ENCODE measurements around the gene CSPG4.
A peak's percentile ranks its signal among the peaks of the same experiment; 100 is the strongest.
"Not testable (repeated sequence)": the region's sequence is repeated elsewhere in the genome, so short reads cannot be mapped to it uniquely, and the experiment has no call there.

The CSPG4 gene

DNA sequence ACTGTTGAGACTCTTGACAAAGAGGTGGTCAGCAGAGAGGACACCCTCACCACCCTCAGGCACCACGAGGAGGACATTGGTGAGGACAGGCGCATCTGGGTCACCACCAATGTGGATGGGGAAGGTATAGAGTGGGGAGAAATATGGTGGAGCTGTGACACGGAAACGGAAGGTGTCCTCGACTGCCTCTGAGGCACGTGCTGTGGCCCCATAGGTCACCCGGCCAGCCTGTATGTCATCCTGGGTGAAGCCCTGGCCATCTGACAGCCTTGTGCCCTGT is 24.4 kb downstream of the CSPG4 start:
- DNase-seq (ENCODE audit: low spot score), result no peak

GRCh38 chr15:75687486-75688277 is 25.0 kb downstream of the CSPG4 start:
- DNase-seq (ENCODE audit: low spot score), result no peak

DNA sequence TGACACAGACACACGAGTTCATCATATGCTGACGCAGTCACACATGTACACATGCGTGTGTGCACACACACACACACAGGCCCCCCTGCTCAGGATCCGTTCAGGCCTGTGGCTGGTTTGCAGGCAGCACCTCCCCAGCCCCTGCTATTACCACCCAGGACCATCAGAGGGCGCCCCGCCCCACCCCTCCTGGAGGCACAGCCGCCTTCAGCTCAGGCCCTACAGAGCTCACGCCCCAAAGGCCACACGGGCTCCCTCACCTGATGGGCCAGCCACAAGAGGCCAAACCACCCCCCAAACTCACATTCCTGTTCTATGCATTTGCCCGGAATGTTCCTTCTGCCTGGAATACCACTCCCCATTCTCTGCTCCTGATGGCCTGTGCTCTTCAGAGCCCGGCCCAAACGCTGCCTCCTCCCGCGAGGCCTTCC is 26.4 kb downstream of the CSPG4 start:
- DNase-seq (ENCODE audit: low spot score), result peak; percentile 29

GRCh38 chr15:75685195-75685594 is 27.5 kb downstream of the CSPG4 start:
- no peak for DNase-seq (ENCODE audit: low spot score)

GRCh38 chr15:75684648-75685047 is 28.0 kb downstream of the CSPG4 start:
- no peak for DNase-seq (ENCODE audit: low spot score)

GRCh38 chr15:75683646-75684312 is 28.9 kb downstream of the CSPG4 start:
- DNase-seq (ENCODE audit: low spot score), result peak; percentile 27

- DNase-seq (ENCODE audit: low spot score), result no peak
Measured at GRCh38 chr15:75682181-75683135, 30.2 kb downstream of the CSPG4 start.

GRCh38 chr15:75680007-75680789 is 32.5 kb downstream of the CSPG4 start:
- no peak for DNase-seq (ENCODE audit: low spot score)

DNA sequence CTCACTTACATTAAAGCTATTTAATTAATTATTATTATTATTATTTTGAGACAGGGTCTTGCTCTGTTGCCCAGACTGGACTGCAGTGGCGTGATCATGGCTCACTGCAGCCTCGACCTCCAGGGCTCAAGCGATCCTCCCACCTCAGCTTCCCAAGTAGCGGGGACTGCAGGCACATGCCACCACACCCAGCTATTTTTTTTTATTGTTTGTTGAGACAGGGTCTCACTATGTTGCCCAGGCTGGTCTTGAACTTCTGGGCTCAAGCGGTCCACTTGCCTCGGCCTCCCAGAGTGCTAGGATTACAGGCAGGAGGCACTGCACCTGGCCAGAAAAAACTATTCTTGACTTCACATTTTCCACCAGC is 34.3 kb downstream of the CSPG4 start:
- DNase-seq (ENCODE audit: low spot score), result not testable (repeated sequence)

DNA sequence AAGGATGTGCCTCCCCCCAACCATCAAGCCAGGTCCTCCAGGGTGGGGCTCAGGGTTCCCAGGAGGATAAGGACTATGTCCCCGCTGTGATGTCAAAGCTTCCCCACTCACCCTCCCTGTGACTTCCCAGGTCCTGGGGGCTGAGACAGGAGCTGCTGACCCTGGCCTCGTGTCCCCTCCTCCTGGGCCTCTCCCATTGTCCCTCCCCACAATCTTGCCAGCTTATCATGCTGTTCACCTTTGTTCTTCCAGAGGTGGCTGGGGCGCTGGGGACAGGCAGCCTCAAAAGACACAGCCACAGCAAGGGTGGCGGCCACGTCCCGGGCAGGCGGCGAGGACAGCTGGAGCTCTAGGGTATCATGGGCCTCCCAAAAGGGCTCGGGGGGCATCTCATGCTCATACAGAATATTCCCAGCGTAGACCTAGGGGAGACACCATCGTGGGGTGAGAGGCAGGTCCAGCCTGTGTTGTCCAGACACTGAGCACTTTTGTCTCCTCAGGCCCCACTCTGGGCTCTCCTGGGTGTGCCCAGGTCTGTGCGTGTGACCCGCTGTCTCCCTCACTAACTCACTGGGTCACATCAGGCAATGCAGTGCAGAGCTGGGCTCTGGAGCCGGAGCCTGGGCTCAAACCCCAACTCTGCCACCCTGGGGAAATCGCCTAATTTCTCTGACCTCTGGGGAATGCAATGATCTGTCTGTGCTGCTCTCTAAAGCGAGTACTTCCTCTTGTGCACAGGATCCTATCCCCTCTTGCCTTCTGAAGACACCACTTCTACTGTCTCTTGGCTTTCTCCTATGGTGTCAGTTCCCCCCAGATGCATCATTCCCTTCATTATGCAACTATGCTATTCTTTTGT is 35.0 kb downstream of the CSPG4 start:
- DNase-seq (ENCODE audit: low spot score), result no peak

DNA sequence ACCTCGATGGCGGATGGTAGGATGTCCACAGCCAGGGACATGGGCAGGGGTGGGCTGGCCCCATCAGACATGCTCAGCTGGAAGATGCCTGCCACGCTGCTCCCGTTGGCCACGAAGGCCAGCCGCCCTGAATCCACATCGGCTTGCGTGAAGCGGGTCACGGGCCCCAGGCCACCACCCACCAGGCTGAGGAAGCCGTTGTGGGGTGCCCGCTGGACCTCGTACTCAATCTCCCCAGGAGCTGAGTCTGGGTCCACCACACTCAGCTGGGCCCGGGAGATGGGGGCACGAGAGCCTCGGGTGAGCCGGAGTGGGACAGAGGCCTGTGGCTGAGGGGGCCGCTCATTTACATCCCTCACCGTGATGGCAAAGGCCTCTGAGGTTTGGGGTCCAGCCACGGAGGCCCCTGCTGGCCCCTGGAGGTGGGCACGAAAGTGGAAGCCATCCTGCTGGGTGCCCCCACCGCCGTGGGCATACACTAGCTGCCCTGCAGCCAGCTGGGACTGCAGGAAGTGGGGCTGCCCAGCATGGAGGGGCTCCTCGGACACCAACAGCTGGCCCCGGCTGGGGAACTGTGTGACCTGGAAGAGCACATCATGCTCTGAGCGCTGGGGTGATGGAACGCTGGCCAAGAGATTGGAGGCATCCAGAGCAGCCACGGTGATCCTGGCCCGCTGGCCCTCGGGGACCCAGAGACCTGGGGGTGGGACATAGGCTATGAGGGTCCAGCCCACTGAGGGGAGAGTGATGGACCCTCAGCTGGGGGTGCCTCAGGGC is 35.8 kb downstream of the CSPG4 start:
- DNase-seq (ENCODE audit: low spot score), result no peak

DNA sequence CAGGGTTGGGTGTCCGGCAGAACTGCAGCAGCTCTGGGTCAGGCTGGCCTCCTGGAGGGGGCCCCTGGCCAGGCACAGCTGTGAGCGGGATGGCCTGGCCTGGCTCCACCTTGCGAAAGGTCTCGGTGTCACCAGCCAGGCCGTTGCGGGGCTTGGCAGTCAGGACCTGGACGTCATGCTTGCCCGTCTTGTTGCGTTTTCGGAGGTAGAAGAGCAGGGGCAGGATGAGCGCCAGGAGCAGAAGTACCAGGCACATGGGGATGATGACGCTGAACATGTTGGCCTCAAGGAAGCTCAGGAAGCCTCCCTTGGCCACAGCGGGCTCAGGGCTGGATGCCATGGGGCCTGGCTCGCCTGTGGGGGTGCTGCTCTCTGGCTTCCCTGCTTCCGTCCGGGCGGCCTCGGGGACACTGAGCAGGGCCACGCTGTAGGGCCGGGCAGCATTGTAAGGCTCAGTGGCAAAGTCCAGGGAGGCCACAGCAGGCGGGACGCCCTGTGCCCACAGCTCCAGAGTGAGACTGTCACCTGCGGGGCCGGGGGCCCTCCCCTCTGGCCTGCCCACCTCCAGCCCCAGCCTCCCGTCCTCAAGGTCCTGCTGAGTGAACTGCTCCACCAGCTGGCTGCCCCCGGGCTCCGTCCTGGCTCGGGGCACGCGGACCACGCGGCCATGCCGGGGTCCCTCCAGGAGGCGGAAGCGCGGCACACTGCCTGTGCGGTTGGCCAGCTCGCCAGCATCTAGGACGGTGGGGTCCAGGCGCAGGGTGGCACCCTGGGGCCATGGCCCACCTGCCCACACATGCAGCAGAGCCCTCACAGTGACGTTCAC is 36.9 kb downstream of the CSPG4 start:
- no peak for DNase-seq (ENCODE audit: low spot score)

DNA sequence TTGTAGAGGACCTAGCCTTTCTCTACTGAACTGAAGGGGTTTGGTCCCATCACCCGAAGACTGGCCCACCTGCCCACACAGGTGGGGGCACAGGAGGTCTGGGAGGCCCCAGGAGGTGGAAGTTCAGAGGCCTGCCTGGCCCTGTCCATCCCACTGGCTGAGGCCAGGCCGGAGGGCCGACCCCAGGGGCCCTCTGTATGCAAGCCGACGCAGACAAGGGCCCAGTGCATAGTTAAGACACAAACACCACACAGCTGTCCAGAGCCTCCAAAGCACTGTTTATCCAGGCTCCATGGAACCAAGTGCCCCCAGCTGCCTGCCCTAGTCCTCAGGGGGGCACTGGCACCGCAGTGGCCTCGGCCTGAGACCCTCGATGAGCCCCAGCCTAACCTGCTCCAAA is 38.3 kb downstream of the CSPG4 start:
- DNase-seq (ENCODE audit: low spot score), result no peak

DNA sequence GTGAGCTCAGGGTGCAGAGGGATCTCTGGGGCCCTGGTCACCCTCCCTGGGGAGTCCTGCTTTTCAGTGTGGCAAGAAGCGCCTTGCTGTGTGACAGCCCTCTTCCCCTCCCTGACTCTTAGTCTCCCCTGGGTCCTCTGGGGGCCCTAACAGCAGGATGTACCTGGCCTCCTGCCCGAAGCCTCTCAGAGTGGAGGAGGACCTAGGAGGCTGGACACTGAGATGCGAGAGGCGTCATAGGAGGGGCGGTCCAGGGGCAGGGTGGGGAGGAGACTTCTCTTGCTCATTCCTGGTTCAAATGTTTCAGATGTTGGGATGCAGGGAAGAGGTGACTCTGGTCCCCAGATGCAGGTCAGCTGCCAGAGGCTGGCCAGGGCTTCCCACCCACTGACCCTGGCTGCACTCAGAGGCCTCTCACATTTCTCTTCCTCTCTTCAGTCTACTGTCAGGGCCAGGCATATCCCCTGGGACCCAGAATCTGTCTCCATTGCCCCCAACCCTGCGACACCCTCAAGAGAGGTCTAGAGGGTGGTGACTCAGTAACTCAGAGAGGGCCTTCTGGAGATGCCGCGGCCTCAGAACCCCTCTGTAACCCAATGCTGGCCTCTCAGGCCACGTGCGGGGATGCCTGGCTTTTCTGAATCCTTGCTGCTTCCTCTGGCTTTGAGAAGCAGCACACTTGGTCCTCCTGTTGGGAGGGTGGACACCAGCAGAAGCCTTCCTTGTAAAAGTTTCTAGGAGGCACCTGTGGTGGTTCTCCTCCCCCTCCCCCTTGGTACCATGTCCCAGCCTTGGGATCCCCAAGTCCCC is 39.0 kb downstream of the CSPG4 start:
- DNase-seq (ENCODE audit: low spot score), result no peak

DNA sequence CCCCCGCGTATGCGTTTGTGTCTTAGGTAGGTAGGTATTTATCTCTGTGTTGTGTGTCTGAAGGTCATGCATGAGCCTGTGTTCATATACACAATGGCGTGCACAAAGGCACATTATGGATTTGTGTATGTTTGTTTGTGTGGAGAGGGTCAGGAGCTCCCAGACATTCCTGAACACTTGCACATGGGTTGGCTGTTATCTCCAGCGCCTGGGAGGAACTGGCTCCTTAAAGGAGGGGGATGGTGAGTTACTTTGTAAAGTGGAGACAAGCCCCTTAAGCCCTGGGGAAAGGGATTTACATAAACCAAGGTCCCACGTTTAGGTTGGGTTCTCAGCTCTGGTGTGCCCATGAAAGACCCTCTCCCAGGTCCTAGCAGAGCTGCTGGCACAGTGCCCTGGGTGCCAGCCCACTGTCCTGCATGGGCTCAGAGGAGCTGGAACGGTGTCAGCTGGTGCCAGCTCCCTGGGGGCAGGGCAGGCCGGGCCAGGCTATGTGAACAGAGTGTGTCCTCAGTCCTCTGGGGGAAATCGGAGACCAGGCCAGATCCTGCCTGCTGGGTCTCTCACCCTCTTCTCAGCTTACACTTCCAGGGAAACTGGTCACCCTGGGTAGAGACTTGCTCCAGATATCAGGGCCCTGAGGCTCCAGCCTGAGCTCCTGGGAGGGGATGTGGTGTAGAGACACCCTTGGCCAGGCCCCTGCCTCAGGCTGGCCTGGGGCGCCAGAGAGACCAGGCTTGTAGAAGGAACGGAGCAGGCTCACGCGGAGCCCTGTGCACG is 39.8 kb downstream of the CSPG4 start:
- peak; percentile 35 for DNase-seq (ENCODE audit: low spot score)

GRCh38 chr15:75671730-75672602 is 40.7 kb downstream of the CSPG4 start:
- no peak for DNase-seq (ENCODE audit: low spot score)

DNA sequence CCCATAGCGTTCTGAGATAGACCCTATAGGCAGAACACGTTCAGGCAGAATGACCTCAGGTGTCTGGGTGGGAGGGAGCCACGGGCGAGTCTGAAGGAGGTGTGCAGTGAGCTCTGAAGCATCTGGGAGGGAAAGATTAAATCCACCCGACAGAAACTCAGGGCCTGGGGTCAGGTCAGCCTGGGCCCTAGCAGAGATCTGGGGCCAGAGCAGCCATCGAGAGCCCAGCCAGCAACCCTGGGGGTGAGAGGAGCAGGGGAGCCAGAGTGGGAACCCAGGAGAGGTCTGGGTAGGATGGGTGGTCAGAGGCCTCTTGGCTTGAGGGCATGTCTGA is 42.8 kb downstream of the CSPG4 start:
- no peak for DNase-seq (ENCODE audit: low spot score)

Data from pons (tissue), 1 donor.